DMS153 treated with DMSO at 0.1 percent for 48 hours (cell line): Measurements from ENCODE around the gene TMEM33.

ENCODE experiments used
- DNase-seq: peaks from one replicate; lab custom pipeline; 2025; ENCODE audit not compliant: unreplicated experiment; lab: John Stamatoyannopoulos, UW

Gene TMEM33

GRCh38 chr4:41939016-41939626 is 3.9 kb downstream of the TMEM33 start:
- no peak for DNase-seq

- DNase-seq: no peak
These were observed 5.6 kb downstream of the TMEM33 start for GRCh38 chr4:41940834-41941233.

- no peak for DNase-seq
These were observed 8.3 kb downstream of the TMEM33 start for GRCh38 chr4:41943506-41943905.

- no peak for DNase-seq
These were observed 8.9 kb downstream of the TMEM33 start for GRCh38 chr4:41944089-41944488.

- no peak for DNase-seq
These were observed 14.3 kb downstream of the TMEM33 start for GRCh38 chr4:41949531-41949930.

GRCh38 chr4:41957634-41958033 is 22.4 kb downstream of the TMEM33 start:
- DNase-seq: no peak

- DNase-seq: no peak
These were observed 27.9 kb downstream of the TMEM33 start for GRCh38 chr4:41963105-41963504.

- DNase-seq: no peak
These were observed 29.2 kb downstream of the TMEM33 start for GRCh38 chr4:41964401-41964800.

GRCh38 chr4:41967392-41967791 is 32.2 kb downstream of the TMEM33 start:
- no peak for DNase-seq

- no peak for DNase-seq
These were observed 34.4 kb downstream of the TMEM33 start for GRCh38 chr4:41969671-41970070.

- no peak for DNase-seq
These were observed 40.1 kb downstream of the TMEM33 start for GRCh38 chr4:41975341-41975740.

- DNase-seq: no peak
These were observed 41.7 kb downstream of the TMEM33 start for GRCh38 chr4:41976775-41977516.

GRCh38 chr4:41977709-41978108 is 42.5 kb downstream of the TMEM33 start:
- DNase-seq: no peak

GRCh38 chr4:41981456-41981855 is 46.2 kb downstream of the TMEM33 start, which contains the start of gene DCAF4L1:
DCAF4L1 (plus strand) TSS chr4:41981756; CDS start chr4:41981793, 37 bp downstream.
- no peak for DNase-seq

GRCh38 chr4:41982716-41983115 is 47.5 kb downstream of the TMEM33 start:
- DNase-seq: no peak

GRCh38 chr4:41985151-41985550 is 49.9 kb downstream of the TMEM33 start:
- no peak for DNase-seq

GRCh38 chr4:41989994-41990364 is 54.8 kb downstream of the TMEM33 start:
- no peak for DNase-seq

- peak; percentile 48 for DNase-seq
These were observed 55.3 kb downstream of the TMEM33 start, which contains the start of gene SLC30A9 for GRCh38 chr4:41990365-41991111. SLC30A9 (plus strand) TSS chr4:41990530; CDS start chr4:41990652, 122 bp downstream.

- DNase-seq: no peak
These were observed 56.9 kb downstream of the TMEM33 start for GRCh38 chr4:41991916-41992767.

- DNase-seq: no peak
These were observed 58.0 kb downstream of the TMEM33 start for GRCh38 chr4:41992967-41993857.
